Measurements from ENCODE around the gene RET.

The RET gene

GRCh38 chr10:43177595-43177994, 100.7 kb downstream of the RET start:
- no peak for DNase-seq
